A549 (cell line): ENCODE data around the gene CNOT9. TPM values are rescaled to one million over a fixed set of nuclear protein-coding genes. Genes with fewer than 3 reads are reported as not detected.
A peak's percentile ranks its signal among the peaks of the same experiment; 100 is the strongest.

Experiments
- ATAC-seq, 2 experiments: fragments of 200-7000 bp in 1 of 2; fragments of >200 bp in 1 of 2; cut with Nextera tagmentation in 1 of 2; cut with Tn5 transposase in 1 of 2; 3 replicates each; pipeline versions ENCODE4 v1.8.0 to v1.9.1; 2018 to 2020; ENCODE audit warnings: mild to moderate bottlenecking in 1 of 2, moderate library complexity in 1 of 2
- CTCF ChIA-PET: fragments of 300-600 bp; sonication (Branson Sonifier 250); formaldehyde crosslinking; extraction: SDS; loops from one replicate; lab custom pipeline; 2021; ENCODE audit warnings: antibody characterized with exemption, inconsistent platforms; lab: Yijun Ruan, JAX
- POLR2A ChIA-PET: fragments of 350-600 bp; formaldehyde crosslinking; extraction: SDS; loops from one replicate; lab custom pipeline; 2021; ENCODE audit warnings: antibody characterized with exemption, inconsistent platforms; lab: Yijun Ruan, JAX
- DNase-seq, 2 experiments: peaks; one replicate each; pipeline versions ENCODE4 v3.0.0 to v3.0.0-alpha.2; 2011 to 2016; ENCODE audit warnings: low read depth in 1 of 2, low spot score in 1 of 2
- FAIRE-seq: peaks from 2 replicates; lab custom pipeline; 2011; peaks lifted over from hg19 to GRCh38; lab: Jason Lieb, UNC
- H3K27ac ChIP-seq, 2 experiments: fragments of >200 bp; sonication (Bioruptor Twin); formaldehyde crosslinking; 3 replicates each; pipeline ENCODE4 v1.5.1; 2016 to 2017
- H3K4me1 ChIP-seq: fragments of >200 bp; sonication (Bioruptor Twin); formaldehyde crosslinking; 3 replicates; pipeline ENCODE4 v1.6.1; 2016
- H3K4me2 ChIP-seq: fragments of >200 bp; sonication (Bioruptor Twin); formaldehyde crosslinking; 3 replicates; pipeline ENCODE4 v1.6.1; 2016
- H3K4me3 ChIP-seq: fragments of >200 bp; sonication (Bioruptor Twin); formaldehyde crosslinking; 3 replicates; pipeline ENCODE4 v1.5.1; 2016
- H3K9me3 ChIP-seq: fragments of >200 bp; sonication (Bioruptor Twin); formaldehyde crosslinking; 3 replicates; pipeline ENCODE4 v1.6.1; 2016
- BCL3 ChIP-seq: fragments of >200 bp; sonication (Bioruptor Twin); formaldehyde crosslinking; IDR thresholded peaks from 3 replicates; pipeline ENCODE4 v1.6.1; 2016
- BHLHE40 ChIP-seq: IDR thresholded peaks from 2 replicates; pipeline ENCODE4 v1.6.1; 2012; ENCODE audit warnings: low read depth, low read length, inconsistent platforms
- CBX2 ChIP-seq: fragments of 200-600 bp; sonication (generic); IDR thresholded peaks from 2 replicates; pipeline ENCODE4 v1.6.1; 2016; ENCODE audit warnings: low read depth, mild to moderate bottlenecking, borderline replicate concordance
- CTCF ChIP-seq: fragments of >200 bp; sonication (Bioruptor Twin); formaldehyde crosslinking; IDR thresholded peaks from 3 replicates; pipeline ENCODE4 v1.5.1; 2016
- E2F6 ChIP-seq: IDR thresholded peaks from 2 replicates; pipeline ENCODE4 v1.6.1; 2012; ENCODE audit warnings: low read depth, borderline replicate concordance
- FOSL2 ChIP-seq, 2 experiments: fragments of 450-650 bp in 1 of 2; fragments of >200 bp in 1 of 2; sonication (Bioruptor Twin) in 1 of 2; formaldehyde crosslinking; IDR thresholded peaks; 2 replicates each; pipeline versions ENCODE4 v1.5.0 to v1.6.1; 2016 to 2020; ENCODE audit warnings: mild to moderate bottlenecking in 1 of 2, moderate library complexity in 1 of 2
- GATA3 ChIP-seq: IDR thresholded peaks from 2 replicates; pipeline ENCODE4 v1.6.1; 2012; ENCODE audit warnings: borderline replicate concordance
- HDAC2 ChIP-seq: fragments of 200-600 bp; sonication (generic); IDR thresholded peaks from 2 replicates; pipeline ENCODE4 v1.6.1; 2016
- HES2 ChIP-seq: fragments of >200 bp; sonication (Bioruptor Twin); formaldehyde crosslinking; IDR thresholded peaks from 2 replicates; pipeline ENCODE4 v1.6.1; 2016
- HOXB5 ChIP-seq: fragments of 250-450 bp; sonication (Bioruptor Pico); IDR thresholded peaks from 2 replicates; pipeline ENCODE4 v1.5.0; 2020; ENCODE audit warnings: mild to moderate bottlenecking, moderate library complexity
- JUN ChIP-seq, 2 experiments: fragments of >200 bp; sonication (Bioruptor Twin); formaldehyde crosslinking; IDR thresholded peaks; 2 replicates in 1 of 2; 3 replicates in 1 of 2; pipeline ENCODE4 v1.6.1; 2016 to 2017
- JUNB ChIP-seq: fragments of >200 bp; sonication (Bioruptor Twin); formaldehyde crosslinking; IDR thresholded peaks from 2 replicates; pipeline ENCODE4 v1.6.1; 2016
- KDM5A ChIP-seq: fragments of 200-600 bp; sonication (generic); IDR thresholded peaks from 2 replicates; pipeline ENCODE4 v1.6.1; 2016; ENCODE audit warnings: antibody characterized with exemption, mild to moderate bottlenecking
- MAFK ChIP-seq: fragments of 450-650 bp; IDR thresholded peaks from 2 replicates; pipeline ENCODE4 v1.6.1; 2014; ENCODE audit not compliant: partially characterized antibody
- MAX ChIP-seq: IDR thresholded peaks from 2 replicates; pipeline ENCODE4 v1.6.1; 2012
- NPAS2 ChIP-seq: fragments of 250-450 bp; sonication (Bioruptor Pico); IDR thresholded peaks from 2 replicates; pipeline ENCODE4 v1.8.0; 2022; ENCODE audit warnings: mild to moderate bottlenecking, moderate library complexity, borderline replicate concordance
- RFX5 ChIP-seq: fragments of 450-650 bp; IDR thresholded peaks from 2 replicates; pipeline ENCODE4 v1.7.1; 2014; ENCODE audit warnings: antibody characterized with exemption, mild to moderate bottlenecking, moderate library complexity
- RNF2 ChIP-seq: fragments of 200-600 bp; sonication (generic); IDR thresholded peaks from 2 replicates; pipeline ENCODE4 v1.6.1; 2016; ENCODE audit warnings: low read depth, mild to moderate bottlenecking, antibody characterized with exemption, moderate library complexity, borderline replicate concordance
- USF2 ChIP-seq: fragments of 450-650 bp; IDR thresholded peaks from 2 replicates; pipeline ENCODE4 v1.6.1; 2014; ENCODE audit warnings: antibody characterized with exemption
- WGBS: methylation state at CpG from one replicate; pipeline ENCODE4 v1.1.6; 2017; ENCODE audit errors: missing lambda C conversion rate; 5-methylcytosine and 5-hydroxymethylcytosine counted together
- polyA plus RNA-seq, 4 experiments: library from polyadenylated mRNA; depleted of rRNA in 3 of 4; stranded (reverse); fragments of >200 nt; fragmentation: RNase III in 1 of 4; extraction: RNeasy Plus Mini Kit Qiagen cat#74134 plus additional on column Dnase treatment in 1 of 4; gene quantifications; 2 replicates in 3 of 4; 3 replicates in 1 of 4; pipeline ENCODE4 v1.2.3, GENCODE V29; 2011 to 2017

Gene CNOT9
- polyA plus RNA-seq, 2 of the 4 experiments (the other 2 are of a cell fraction): 42.7 to 87.4 TPM

- H3K4me1 ChIP-seq: peaks cover 34% of the 10 kb centered on the region
- no peak for ATAC-seq
- CTCF ChIA-PET: interaction anchor here (0.8 to 2.9 kb wide), 3 partner anchors 71 to 269 kb away, joined by 3 to 12 read pairs (median 7); partner anchors contain the start of gene CATIP
- no peak for DNase-seq
- POLR2A ChIA-PET: no interaction called here
- no peak overlapping the region for H3K4me2 ChIP-seq
- H3K4me3 ChIP-seq: no peak overlapping the region
- no peak for FAIRE-seq
- H3K9me3 ChIP-seq: no peaks in the 10 kb centered on the region
- TF ChIP-seq HDAC2 (no peak), NPAS2 (CRISPR knock-in tag) (no peak), BHLHE40 (no peak), KDM5A (no peak), JUNB (no peak), BCL3 (no peak), RNF2 (no peak), HES2 (no peak), E2F6 (no peak), CBX2 (no peak), HOXB5 (CRISPR knock-in tag) (no peak)
- no peak overlapping the region for H3K27ac ChIP-seq
- 94% methylated on average over 3 of the region's 3 CpGs for WGBS
These were observed 9.7 kb downstream of the CNOT9 start for GRCh38 chr2:218578272-218578877.

GRCh38 chr2:218582076-218582475 is 13.4 kb downstream of the CNOT9 start:
- POLR2A ChIA-PET: no interaction called here
- WGBS: 79% methylated on average over 7 of the region's 7 CpGs
- DNase-seq: peak in 1 of 2 experiments; percentile 31
- Histone ChIP-seq H3K27ac (no peak overlapping the region), H3K4me3 (no peak overlapping the region), H3K4me1 (peaks cover 34% of the 10 kb centered on the region), H3K9me3 (no peaks in the 10 kb centered on the region), H3K4me2 (peak overlapping the region; percentile 34; the same call in 2 of the 3 replicates)
- FAIRE-seq: no peak
- ATAC-seq: peak in 1 of 2 experiments; percentile 73; a peak in 4 of 6 replicates
- CTCF ChIA-PET: interaction anchor here (0.6 to 2.0 kb wide), 4 partner anchors 9 to 495 kb away, joined by 3 to 4 read pairs (median 4); no protein-coding TSS in a partner anchor
- TF ChIP-seq RFX5 (no peak), FOSL2 (IDR thresholded peaks at IDR 0.05) (no peak), FOSL2 (CRISPR knock-in tag; IDR thresholded peaks at IDR 0.05) (peak; percentile 55; the same call in 1 of the 2 replicates), GATA3 (no peak), HES2 (no peak), USF2 (no peak), JUN (IDR thresholded peaks at IDR 0.05) (no peak)

GRCh38 chr2:218583983-218584850 is 15.6 kb downstream of the CNOT9 start:
- no peak overlapping the region for H3K4me3 ChIP-seq
- DNase-seq (no peak), FAIRE-seq (no peak), ATAC-seq (peak in 1 of 2 experiments; percentile 61; a peak in 2 of 6 replicates)
- 93% methylated on average over 6 of the region's 6 CpGs for WGBS
- no peaks in the 10 kb centered on the region for H3K9me3 ChIP-seq
- no peak overlapping the region for H3K27ac ChIP-seq
- ChIA-PET POLR2A (no interaction called here), CTCF (interaction anchor here (0.8 to 2.0 kb wide), 2 partner anchors 8 to 65 kb away, joined by 3 to 4 read pairs; no protein-coding TSS in a partner anchor)
- H3K4me2 ChIP-seq: no peak overlapping the region
- peaks cover 16% of the 10 kb centered on the region for H3K4me1 ChIP-seq
- no peak for TF ChIP-seq MAX
- TF ChIP-seq CTCF: peak; percentile 12; the same call in 1 of the 3 replicates
- peak; percentile 75 for TF ChIP-seq MAFK
